ENCODE results near the gene NOS3.

The NOS3 gene

DNA sequence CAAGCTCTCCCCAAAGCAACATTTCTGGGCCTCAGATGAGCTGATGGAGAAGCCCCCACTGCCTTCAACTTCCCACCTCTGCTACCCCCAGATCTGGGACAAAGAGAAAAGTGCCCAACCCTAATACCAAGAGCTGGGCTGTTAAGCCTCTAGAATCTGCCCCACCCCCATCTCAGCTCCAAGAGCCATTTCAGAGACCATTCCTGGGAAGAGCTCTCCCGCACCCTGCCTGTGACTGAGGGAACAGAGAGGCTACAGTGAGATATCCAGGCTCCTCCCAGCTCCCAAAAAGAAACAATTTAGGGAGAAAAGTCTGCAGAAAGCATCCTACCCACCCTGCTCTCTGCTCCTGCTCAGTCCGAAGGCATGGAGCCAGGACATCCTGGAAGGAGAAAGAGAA, 10.2 kb upstream of the NOS3 start:
- DNase-seq (ENCODE audit: low read depth), result no peak

DNA sequence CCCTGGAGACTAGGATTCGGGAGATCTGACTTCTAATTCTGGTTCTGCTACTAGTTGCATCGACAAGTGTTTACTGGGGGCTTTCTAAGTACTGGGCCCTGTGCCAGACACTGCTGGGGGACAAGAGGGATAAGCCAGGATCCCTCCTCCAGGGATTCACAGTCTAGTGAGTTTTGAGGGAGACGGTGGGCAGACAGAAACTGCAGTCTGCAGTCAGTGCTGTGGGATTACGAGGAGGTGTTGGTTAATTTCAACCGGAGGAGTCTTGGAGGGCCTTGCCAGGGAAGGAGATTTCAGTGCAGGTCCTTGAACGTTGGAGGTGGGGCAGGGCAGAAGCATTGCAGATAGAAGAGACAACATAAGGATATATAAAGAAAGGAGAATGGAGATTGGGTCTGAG, 9.2 kb upstream of the NOS3 start:
- DNase-seq (ENCODE audit: low read depth), result no peak

DNA sequence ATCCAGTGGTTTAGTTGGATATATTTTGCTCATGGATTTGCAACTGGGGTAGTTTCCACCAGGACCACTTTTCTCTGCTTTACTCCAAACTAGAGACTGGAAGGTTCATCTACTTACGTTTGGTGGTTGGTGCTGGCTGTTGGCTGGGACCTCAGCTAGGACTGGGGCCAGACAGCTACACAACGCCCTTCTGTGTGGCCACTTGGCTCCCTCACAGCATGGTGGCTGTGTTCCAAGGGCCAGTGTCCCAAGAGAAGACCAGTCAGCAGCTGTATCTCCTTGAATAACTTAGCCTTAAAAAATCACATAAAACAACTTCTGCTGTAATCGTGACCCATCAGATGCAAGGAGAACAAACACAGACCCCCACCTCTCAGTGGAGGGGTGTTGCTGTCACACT, 8.5 kb upstream of the NOS3 start:
- DNase-seq (ENCODE audit: low read depth), result no peak

DNA sequence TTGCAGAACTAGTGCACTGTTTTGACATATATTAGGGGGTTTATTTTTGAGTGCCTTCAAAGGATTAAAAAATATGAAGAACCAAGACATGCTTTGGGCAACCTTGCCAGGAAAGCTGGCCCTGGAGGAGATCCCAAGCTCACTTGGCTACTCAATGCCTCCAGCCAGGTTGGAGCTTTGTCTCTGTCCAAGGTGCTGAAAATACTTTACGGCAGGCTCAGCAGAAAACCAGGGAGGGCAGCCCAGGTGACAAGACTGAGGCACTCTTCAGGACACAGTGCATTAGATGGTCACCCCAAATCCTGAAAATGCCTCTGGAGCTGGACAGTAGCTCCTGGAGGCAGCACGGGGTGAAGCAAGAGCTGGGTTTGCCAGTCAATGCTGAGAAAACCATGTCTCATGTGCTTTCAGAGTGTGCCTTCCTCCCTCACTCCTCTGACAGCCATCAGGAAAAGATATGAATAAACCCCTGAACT, 6.9 kb upstream of the NOS3 start:
- DNase-seq (ENCODE audit: low read depth), result no peak

DNA sequence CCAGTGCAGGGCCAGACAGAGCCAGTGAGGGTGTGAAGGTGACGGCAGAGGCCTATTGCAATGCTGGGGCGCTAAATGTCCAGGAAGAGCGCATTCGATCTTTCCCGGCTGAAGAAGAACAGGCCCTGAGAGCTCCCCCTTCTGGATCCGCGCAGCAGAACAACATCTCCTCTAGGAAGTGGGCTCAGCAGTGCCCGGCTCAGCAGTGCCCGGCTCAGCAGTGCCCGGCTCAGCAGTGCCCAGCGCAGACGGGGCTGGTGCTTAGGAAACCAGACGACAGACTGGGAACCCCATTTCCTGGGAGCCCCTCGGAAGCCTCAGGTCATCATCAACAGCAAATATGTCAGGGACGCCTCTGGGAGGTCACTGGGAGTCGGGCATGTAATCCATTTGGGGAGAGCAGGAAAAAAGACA, 4.7 kb upstream of the NOS3 start:
- no peak for DNase-seq (ENCODE audit: low read depth)

DNA sequence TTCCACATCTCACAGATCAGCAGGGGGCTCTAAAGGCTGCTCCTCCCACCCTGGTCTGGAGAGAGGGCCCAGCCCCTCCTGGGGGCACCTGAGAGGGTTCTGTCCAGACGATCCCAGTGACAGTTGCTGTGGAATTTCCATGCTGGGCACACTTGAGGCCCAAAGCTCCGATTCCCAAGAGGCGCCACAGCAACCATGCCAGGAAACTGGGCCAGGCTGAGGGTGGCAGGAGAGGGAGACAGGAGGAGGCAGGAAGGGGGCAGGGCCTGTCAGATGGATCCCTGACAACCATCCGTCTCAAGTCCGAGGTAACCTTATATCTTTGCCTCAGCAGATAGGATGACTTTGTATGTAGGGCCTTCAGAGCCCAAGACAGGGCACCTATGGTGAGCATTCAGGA, 4.3 kb upstream of the NOS3 start:
- DNase-seq (ENCODE audit: low read depth), result no peak

DNA sequence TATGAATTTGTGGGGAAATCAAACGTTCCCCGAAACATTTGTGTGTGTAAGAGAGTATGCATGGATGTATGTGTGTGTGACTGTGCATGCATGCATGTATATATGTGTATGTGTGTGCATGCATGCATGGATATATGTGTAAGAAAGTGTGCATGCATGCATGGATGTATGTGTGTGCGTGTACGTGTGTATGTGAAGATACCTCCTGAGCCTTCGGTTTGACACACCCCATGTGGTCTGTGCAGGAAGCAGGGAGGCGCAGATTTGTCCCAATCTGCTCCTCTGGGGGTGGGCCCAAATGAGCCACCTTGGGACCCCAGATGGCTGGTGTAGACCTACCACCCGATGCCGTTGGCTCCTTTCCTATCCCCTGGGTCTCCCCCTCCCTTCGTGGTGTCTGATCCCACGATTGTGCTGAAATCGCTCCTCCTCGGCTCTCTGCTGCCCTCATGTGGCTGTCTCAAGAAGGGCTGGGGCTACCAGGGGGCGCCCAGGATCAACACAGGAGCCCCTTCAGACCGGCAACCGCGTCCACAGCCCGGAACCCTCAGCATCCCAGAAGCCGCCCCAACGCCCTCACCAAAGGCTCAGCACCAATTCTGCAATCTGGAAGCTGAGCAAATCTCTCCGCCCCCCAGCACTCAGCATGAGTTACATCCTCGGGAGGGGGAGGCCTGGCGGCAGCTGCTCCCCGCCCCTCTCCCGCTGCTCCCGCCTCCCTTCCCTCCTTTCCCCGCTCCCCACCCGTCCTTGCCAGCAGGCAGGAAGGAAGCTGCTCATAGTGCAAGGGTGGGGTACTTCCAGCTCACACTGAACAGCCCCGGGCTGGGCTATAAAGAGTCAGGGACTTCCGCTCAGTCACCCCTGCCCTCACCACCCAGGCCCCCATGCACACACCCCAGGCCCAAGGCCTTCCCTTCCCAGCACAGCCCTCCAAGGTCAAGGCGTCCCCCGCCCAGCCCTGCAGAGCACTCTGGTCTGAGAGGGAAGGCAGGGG, 2.3 kb upstream of the NOS3 start:
- no peak for DNase-seq (ENCODE audit: low read depth)

DNA sequence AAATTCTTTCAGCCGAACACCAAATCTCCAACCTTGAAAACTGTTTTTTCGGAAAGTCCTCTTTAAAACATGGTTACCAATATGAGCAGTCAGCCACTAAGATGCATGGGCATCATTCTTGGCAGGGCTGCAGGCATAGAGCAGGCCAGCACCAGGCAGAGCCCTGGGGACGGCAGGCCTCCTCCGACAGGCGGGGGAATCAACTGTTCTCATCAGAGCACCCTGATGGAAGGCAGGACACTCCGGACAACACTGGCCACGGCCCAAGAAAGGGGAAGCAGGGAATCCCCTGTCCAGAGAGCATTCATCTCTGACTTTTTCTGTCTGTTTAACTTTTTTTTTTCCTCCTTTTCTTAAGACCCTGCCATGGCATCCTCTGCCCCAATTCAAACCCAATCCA, 1.4 kb upstream of the NOS3 start:
- DNase-seq (ENCODE audit: low read depth), result no peak

DNA sequence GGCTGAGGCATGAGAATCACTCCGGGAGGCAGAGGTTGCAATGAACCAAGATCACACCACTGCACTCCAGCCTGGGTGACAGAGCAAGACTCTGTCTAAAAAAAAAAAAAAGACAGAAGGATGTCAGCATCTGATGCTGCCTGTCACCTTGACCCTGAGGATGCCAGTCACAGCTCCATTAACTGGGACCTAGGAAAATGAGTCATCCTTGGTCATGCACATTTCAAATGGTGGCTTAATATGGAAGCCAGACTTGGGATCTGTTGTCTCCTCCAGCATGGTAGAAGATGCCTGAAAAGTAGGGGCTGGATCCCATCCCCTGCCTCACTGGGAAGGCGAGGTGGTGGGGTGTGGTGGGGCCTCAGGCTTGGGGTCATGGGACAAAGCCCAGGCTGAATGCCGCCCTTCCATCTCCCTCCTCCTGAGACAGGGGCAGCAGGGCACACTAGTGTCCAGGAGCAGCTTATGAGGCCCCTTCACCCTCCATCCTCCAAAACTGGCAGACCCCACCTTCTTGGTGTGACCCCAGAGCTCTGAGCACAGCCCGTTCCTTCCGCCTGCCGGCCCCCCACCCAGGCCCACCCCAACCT, 1.3 kb downstream of the NOS3 start:
- DNase-seq (ENCODE audit: low read depth), result no peak

DNA sequence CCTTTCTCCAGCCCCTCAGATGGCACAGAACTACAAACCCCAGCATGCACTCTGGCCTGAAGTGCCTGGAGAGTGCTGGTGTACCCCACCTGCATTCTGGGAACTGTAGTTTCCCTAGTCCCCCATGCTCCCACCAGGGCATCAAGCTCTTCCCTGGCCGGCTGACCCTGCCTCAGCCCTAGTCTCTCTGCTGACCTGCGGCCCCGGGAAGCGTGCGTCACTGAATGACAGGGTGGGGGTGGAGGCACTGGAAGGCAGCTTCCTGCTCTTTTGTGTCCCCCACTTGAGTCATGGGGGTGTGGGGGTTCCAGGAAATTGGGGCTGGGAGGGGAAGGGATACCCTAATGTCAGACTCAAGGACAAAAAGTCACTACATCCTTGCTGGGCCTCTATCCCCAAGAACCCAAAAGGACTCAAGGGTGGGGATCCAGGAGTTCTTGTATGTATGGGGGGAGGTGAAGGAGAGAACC, 2.1 kb downstream of the NOS3 start:
- no peak for DNase-seq (ENCODE audit: low read depth)

DNA sequence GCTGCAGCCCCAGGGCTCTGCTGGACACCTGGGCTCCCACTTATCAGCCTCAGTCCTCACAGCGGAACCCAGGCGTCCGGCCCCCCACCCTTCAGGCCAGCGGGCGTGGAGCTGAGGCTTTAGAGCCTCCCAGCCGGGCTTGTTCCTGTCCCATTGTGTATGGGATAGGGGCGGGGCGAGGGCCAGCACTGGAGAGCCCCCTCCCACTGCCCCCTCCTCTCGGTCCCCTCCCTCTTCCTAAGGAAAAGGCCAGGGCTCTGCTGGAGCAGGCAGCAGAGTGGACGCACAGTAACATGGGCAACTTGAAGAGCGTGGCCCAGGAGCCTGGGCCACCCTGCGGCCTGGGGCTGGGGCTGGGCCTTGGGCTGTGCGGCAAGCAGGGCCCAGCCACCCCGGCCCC, 2.7 kb downstream of the NOS3 start:
- DNase-seq (ENCODE audit: low read depth), result no peak

DNA sequence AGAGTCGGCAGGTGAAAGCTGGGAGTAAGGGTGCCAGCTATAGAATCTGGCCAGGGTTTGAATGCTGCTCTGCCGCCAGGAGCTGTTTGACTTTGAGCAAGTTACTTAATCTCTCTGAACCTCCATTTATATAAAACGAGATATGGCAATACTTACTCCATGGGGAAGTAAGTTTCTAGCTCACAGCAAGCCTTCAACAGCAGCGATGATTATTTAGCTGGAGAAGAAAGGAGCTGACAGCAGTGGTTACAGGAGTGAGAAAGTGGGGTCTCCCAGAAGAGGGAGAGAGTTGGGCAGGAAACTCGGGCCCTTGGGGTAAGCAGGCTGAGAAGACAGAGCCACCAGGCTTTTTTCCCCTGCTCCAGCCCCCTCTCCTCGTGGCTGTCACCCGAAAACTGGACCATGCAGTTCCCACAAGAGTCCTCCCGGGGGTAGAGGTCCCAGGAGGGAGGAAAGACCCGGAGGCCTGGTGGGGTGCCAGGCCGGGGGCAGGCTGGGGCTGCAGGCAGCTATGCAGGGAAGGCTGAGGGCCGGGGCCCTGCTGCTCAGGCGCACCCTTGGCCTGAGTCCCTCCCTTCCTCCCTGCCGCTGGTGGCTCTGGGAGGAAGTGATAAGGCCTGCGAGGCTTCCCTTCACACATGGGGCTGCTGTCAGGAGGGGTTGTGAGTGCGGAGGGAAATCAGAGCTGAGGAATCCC, 3.5 kb downstream of the NOS3 start:
- DNase-seq (ENCODE audit: low read depth), result no peak

DNA sequence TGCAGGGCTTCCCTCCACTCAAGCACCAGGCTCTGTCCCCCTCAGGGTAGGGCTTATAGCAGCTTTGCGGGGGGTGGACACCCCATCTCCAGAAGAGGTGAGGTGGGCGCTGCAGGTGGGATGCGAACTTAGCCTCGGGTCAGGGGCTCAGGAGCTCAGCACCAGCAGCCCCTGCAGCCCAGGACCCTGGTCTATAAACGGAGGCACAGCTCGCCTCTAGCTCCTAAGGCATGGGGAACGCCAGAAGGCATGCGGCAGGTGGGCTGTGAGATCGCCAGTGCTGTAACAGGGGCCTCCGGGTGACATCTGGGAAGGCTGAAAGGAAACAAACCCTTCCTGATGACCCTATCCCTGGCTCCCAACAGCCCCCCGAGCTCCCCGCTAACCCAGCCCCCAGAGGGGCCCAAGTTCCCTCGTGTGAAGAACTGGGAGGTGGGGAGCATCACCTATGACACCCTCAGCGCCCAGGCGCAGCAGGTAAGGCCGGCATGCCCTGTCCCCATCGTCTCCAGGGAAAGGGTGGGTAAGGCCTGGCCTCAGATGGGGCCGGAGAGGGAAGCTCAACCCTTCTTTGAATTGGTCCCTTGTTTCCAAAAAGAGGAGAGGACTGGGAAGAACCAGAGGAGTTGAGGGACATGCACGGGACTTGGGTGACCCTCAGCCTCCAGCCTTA, 4.2 kb downstream of the NOS3 start:
- DNase-seq (ENCODE audit: low read depth), result no peak

DNA sequence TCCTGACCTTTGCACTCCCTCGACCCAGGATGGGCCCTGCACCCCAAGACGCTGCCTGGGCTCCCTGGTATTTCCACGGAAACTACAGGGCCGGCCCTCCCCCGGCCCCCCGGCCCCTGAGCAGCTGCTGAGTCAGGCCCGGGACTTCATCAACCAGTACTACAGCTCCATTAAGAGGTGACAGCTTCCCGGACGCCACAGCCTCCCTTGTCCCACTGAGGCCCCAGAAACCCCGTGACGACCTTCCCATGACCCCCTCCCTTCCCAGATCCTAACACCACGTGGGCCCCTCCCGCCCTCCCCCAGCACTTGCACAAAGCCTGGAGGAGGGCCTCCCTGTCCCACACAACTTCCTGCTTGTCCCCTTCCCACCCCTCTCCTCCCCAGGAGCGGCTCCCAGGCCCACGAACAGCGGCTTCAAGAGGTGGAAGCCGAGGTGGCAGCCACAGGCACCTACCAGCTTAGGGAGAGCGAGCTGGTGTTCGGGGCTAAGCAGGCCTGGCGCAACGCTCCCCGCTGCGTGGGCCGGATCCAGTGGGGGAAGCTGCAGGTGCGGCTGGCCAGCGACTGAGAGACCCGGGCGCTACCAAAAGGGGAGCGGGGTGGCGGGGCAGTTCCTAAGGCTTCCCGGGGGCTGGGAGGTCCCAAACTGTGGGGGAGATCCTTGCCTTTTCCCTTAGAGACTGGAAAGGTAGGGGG, 5.7 kb downstream of the NOS3 start:
- DNase-seq (ENCODE audit: low read depth), result no peak

DNA sequence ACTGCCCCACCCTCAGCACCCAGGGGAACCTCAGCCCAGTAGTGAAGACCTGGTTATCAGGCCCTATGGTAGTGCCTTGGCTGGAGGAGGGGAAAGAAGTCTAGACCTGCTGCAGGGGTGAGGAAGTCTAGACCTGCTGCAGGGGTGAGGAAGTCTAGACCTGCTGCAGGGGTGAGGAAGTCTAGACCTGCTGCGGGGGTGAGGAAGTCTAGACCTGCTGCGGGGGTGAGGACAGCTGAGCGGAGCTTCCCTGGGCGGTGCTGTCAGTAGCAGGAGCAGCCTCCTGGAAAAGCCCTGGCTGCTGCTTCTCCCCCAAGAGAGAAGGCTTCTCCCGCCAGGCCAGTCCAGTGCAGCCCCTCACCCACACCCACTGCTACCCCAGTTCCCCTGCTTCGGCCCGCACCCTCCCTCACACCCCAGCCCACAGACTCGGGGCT, 6.3 kb downstream of the NOS3 start:
- no peak for DNase-seq (ENCODE audit: low read depth)

DNA sequence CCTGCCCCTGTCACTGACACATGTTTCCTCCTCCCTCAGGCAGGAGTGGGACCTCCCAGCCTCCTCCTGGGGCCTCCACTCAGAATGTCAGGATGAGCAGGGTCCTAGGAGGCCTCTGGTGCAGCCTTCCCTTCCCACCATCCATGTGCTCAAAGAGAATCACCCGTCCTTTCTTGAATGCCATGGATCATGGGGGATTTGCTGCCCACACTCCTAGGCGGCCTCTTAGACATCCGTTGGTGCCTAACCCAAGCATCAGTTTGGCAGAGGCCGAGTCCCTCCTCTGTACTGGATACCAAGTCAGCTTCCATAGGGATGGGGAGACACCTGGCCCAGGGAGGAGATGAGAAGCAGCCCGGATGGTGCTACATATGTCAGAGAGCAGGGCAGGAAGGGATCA, 7.0 kb downstream of the NOS3 start:
- no peak for DNase-seq (ENCODE audit: low read depth)

DNA sequence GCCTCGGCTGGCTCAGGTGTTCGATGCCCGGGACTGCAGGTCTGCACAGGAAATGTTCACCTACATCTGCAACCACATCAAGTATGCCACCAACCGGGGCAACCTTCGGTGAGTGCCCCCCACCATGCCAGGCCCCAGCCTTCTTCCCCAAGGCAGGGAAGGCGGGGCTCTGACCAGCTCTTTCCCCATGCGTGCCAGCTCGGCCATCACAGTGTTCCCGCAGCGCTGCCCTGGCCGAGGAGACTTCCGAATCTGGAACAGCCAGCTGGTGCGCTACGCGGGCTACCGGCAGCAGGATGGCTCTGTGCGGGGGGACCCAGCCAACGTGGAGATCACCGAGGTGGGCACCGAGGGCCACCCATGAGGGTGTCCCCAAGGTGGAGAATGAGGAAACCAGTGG, 7.5 kb downstream of the NOS3 start:
- DNase-seq (ENCODE audit: low read depth), result no peak

DNA sequence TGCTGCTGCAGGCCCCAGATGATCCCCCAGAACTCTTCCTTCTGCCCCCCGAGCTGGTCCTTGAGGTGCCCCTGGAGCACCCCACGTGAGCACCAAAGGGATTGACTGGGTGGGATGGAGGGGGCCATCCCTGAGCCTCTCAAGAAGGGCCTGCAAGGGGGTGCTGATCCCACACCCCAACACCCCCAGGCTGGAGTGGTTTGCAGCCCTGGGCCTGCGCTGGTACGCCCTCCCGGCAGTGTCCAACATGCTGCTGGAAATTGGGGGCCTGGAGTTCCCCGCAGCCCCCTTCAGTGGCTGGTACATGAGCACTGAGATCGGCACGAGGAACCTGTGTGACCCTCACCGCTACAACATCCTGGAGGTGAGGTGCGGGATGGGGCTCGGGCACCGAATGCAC, 8.2 kb downstream of the NOS3 start:
- DNase-seq (ENCODE audit: low read depth), result no peak

DNA sequence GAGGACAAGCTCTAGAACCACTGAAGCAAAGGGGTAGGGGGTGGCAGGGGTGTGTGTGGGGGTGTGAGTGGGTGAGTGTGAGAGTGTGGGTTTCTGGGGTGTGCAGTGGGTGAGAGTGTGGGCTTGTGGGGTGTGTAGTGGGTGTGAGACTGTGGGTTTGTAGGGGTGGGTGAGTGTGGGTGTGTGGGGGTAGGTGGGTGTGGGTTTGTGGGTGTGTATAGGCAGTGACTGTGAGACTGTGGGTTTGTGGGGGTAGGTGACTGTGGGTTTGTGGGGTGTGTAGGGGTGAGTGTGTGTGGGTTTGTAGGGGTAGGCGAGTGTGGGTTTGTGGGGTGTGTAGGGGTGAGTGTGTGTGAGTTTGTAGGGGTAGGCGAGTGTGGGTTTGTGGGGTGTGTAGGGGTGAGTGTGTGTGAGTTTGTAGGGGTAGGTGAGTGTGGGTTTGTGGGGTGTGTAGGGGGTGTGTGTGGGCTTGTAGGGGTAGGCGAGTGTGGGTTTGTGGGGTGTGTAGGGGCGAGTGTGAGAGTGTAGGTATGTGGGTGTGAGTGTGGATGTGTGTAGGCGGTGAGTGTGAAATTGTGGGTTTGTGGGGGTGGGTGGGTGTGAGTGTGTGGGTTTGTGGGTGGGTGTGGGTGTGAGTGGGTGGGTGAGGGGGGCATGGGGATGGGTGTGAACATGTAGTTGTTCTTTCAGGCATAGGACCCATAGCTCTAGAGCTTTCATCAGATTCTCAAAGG, 8.8 kb downstream of the NOS3 start:
- no peak for DNase-seq (ENCODE audit: low read depth)

DNA sequence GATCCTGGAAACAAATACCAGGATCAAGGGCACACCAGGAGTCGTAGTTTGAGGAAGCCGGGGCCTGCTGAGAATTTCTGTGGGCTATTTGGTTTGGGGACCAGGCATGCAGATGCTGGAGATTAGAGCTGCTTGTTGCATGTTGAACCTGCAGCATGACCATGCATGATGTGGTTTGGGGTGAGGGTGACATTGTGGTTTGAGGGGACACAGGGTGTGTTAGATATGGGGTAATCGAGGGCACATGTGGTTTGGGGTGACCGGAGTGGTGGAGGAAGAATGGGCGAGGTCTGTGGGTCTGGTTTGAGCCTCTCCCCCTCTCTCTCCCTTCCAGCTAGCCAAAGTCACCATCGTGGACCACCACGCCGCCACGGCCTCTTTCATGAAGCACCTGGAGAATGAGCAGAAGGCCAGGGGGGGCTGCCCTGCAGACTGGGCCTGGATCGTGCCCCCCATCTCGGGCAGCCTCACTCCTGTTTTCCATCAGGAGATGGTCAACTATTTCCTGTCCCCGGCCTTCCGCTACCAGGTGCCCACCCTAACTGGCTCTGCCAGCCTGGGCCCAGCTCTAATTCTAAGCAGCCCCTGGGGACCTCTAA, 10.2 kb downstream of the NOS3 start:
- DNase-seq (ENCODE audit: low read depth), result no peak

Measured in stimulated activated CD8-positive, alpha-beta memory T cell treated with anti-CD3 and anti-CD28 coated beads, Interleukin-15, amount 100 ng/mL, for 24 hours (primary cell).